IMR-90 (cell line): ENCODE data around the gene HENMT1. TPM values are rescaled to one million over a fixed set of nuclear protein-coding genes. Genes with fewer than 3 reads are reported as not detected.
A peak's percentile ranks its signal among the peaks of the same experiment; 100 is the strongest.

Source experiments
- ATAC-seq: fragments of 200-7000 bp; cut with Tn5 transposase; 2 replicates; pipeline ENCODE4 v1.9.1; 2020; ENCODE audit warnings: low read depth, mild to moderate bottlenecking, moderate library complexity
- BruUV-seq: library from RNA; stranded (reverse); fragments of 400-500 nt; replicated peaks from 2 replicates; lab custom pipeline; 2021; lab: Mats Ljungman, UMichigan
- CTCF ChIA-PET: fragments of 300-600 bp; formaldehyde crosslinking; extraction: SDS; loops from one replicate; lab custom pipeline; 2021; ENCODE audit warnings: antibody characterized with exemption; lab: Yijun Ruan, JAX
- POLR2A ChIA-PET: fragments of 300-600 bp; sonication (Branson Sonifier 250); formaldehyde crosslinking; loops from one replicate; lab custom pipeline; 2022; ENCODE audit warnings: antibody characterized with exemption; ENCODE audit not compliant: unreplicated experiment; lab: Charles Lee
- DNase-seq: peaks from one replicate; pipeline ENCODE4 v3.0.0; 2013
- H2AFZ ChIP-seq: replicated peaks from 2 replicates; pipeline ENCODE3; 2013; ENCODE audit warnings: low read length, mild to moderate bottlenecking; ENCODE audit not compliant: poor library complexity
- H2AK5ac ChIP-seq: 2 replicates; pipeline ENCODE4 v1.6.1; 2013; ENCODE audit warnings: low read depth, low read length, inconsistent platforms
- H2AK9ac ChIP-seq: replicated peaks from 2 replicates; pipeline ENCODE3; 2013; ENCODE audit warnings: mild to moderate bottlenecking, low read depth, low read length, moderate library complexity; ENCODE audit not compliant: poor library complexity
- H2BK120ac ChIP-seq: 2 replicates; pipeline ENCODE4 v1.6.1; 2013; ENCODE audit warnings: low read depth, low read length, inconsistent platforms
- H2BK15ac ChIP-seq: 3 replicates; pipeline ENCODE4 v1.6.1; 2013; ENCODE audit warnings: low read depth, low read length, inconsistent platforms
- H2BK20ac ChIP-seq: 2 replicates; pipeline ENCODE4 v1.6.1; 2013; ENCODE audit warnings: low read depth, mild to moderate bottlenecking, inconsistent platforms, low read length, moderate library complexity
- H2BK5ac ChIP-seq: 2 replicates; pipeline ENCODE4 v1.6.1; 2013; ENCODE audit warnings: mild to moderate bottlenecking, low read depth, low read length, inconsistent platforms; ENCODE audit not compliant: poor library complexity, severe bottlenecking
- H3K14ac ChIP-seq: replicated peaks from 2 replicates; pipeline ENCODE4 v1.6.1; 2013; ENCODE audit warnings: low read depth, low read length, inconsistent platforms
- H3K18ac ChIP-seq: 2 replicates; pipeline ENCODE4 v1.6.1; 2013; ENCODE audit warnings: low read depth, low read length, control low read depth
- H3K23ac ChIP-seq: 2 replicates; pipeline ENCODE4 v1.6.1; 2013; ENCODE audit warnings: low read depth, low read length, inconsistent platforms
- H3K27ac ChIP-seq: 2 replicates; pipeline ENCODE4 v1.5.1; 2013; ENCODE audit warnings: mild to moderate bottlenecking, control low read depth, low read length; ENCODE audit not compliant: insufficient read depth
- H3K27me3 ChIP-seq: 2 replicates; pipeline ENCODE4 v1.6.1; 2013; ENCODE audit warnings: low read length; ENCODE audit not compliant: control insufficient read depth, insufficient read depth
- H3K36me3 ChIP-seq: 2 replicates; pipeline ENCODE4 v1.6.1; 2013; ENCODE audit warnings: low read length, mixed read lengths; ENCODE audit not compliant: control insufficient read depth, insufficient read depth
- H3K4ac ChIP-seq: 2 replicates; pipeline ENCODE4 v1.6.1; 2013; ENCODE audit warnings: low read depth, low read length, inconsistent platforms
- H3K4me1 ChIP-seq: 2 replicates; pipeline ENCODE4 v1.6.1; 2013; ENCODE audit warnings: low read length, mixed read lengths; ENCODE audit not compliant: control insufficient read depth, insufficient read depth
- H3K4me2 ChIP-seq: 2 replicates; pipeline ENCODE4 v1.6.1; 2013; ENCODE audit warnings: low read depth, mild to moderate bottlenecking, control low read depth, low read length, moderate library complexity
- H3K4me3 ChIP-seq: 2 replicates; pipeline ENCODE4 v1.5.1; 2013; ENCODE audit warnings: low read depth, mild to moderate bottlenecking, control low read depth, low read length, moderate library complexity; ENCODE audit not compliant: insufficient read depth
- H3K56ac ChIP-seq: 2 replicates; pipeline ENCODE4 v1.6.1; 2013; ENCODE audit warnings: low read length, inconsistent platforms; ENCODE audit not compliant: insufficient read depth; ENCODE audit errors: extremely low read depth
- H3K79me1 ChIP-seq, 2 experiments: 2 replicates each; pipeline ENCODE4 v1.6.1; 2013; ENCODE audit warnings: low read length in 2 of 2, inconsistent platforms in 1 of 2, low read depth in 1 of 2
- H3K9ac ChIP-seq: 2 replicates; pipeline ENCODE4 v1.6.1; 2013; ENCODE audit warnings: low read depth, low read length, control low read depth
- H3K9me1 ChIP-seq: 2 replicates; pipeline ENCODE4 v1.6.1; 2013; ENCODE audit warnings: low read length, inconsistent platforms; ENCODE audit not compliant: insufficient read depth
- H3K9me3 ChIP-seq: 2 replicates; pipeline ENCODE4 v1.6.1; 2013; ENCODE audit warnings: low read length; ENCODE audit not compliant: control insufficient read depth, insufficient read depth
- H4K20me1 ChIP-seq: 2 replicates; pipeline ENCODE4 v1.6.1; 2013; ENCODE audit warnings: low read length, inconsistent platforms; ENCODE audit not compliant: insufficient read depth
- H4K5ac ChIP-seq: 2 replicates; pipeline ENCODE4 v1.6.1; 2013; ENCODE audit warnings: mild to moderate bottlenecking, low read depth, low read length, control low read depth
- H4K8ac ChIP-seq, 2 experiments: 2 replicates each; pipeline ENCODE4 v1.6.1; 2013; ENCODE audit warnings: low read depth in 2 of 2, low read length in 2 of 2, control low read depth in 1 of 2, inconsistent platforms in 1 of 2
- H4K91ac ChIP-seq: 2 replicates; pipeline ENCODE4 v1.6.1; 2013; ENCODE audit warnings: low read depth, low read length, inconsistent platforms; ENCODE audit not compliant: insufficient read depth
- CEBPB ChIP-seq: IDR thresholded peaks from 2 replicates; pipeline ENCODE4 v1.6.1; 2012; ENCODE audit warnings: low read depth, low read length, improper control_type of control experiment
- CHD1 ChIP-seq: IDR thresholded peaks from 2 replicates; pipeline ENCODE4 v1.6.1; 2012; ENCODE audit warnings: low read depth, low read length, improper control_type of control experiment
- WGBS, 2 experiments: methylation state at CpG; one replicate each; pipeline versions ENCODE4 v1.1.5 to v1.1.7; 2013; ENCODE audit warnings: missing lambda C conversion rate in 2 of 2; ENCODE audit not compliant: insufficient read length in 1 of 2; ENCODE audit errors: extremely low coverage in 2 of 2; 5-methylcytosine and 5-hydroxymethylcytosine counted together
- dilution Hi-C: fragments of 300-500 bp; cut with HindIII; formaldehyde crosslinking; loops from one replicate; pipeline ENCODE4 v1.14.3; 2018; ENCODE audit warnings: low sequenced_read_pairs; ENCODE audit not compliant: unreplicated experiment
- in situ Hi-C: fragments of 300-500 bp; cut with MboI; formaldehyde crosslinking; loops from 3 replicates; pipeline ENCODE4 v1.14.3; 2019; ENCODE audit warnings: low sequenced_read_pairs, inconsistent platforms, mixed read lengths
- intact Hi-C: fragments of 100-400 bp; cut with micrococcal nuclease; formaldehyde crosslinking; loops from 2 replicates; pipeline ENCODE4 v1.10.0; 2022
- polyA plus RNA-seq, 3 experiments: library from polyadenylated mRNA; depleted of rRNA; stranded (reverse); fragments of >200 nt; gene quantifications; 2 replicates each; pipeline ENCODE4 v1.2.3, GENCODE V29; 2012; ENCODE audit warnings: low replicate concordance in 1 of 3
- total RNA-seq: library from RNA; depleted of rRNA; stranded (reverse); fragments of >200 nt; gene quantifications from 2 replicates; pipeline ENCODE4 v1.2.3, GENCODE V29; 2012

Gene HENMT1
- total and polyA plus RNA-seq, 2 of the 4 experiments (the other 2 are of a cell fraction), result 0.54 to 0.67 TPM

DNA sequence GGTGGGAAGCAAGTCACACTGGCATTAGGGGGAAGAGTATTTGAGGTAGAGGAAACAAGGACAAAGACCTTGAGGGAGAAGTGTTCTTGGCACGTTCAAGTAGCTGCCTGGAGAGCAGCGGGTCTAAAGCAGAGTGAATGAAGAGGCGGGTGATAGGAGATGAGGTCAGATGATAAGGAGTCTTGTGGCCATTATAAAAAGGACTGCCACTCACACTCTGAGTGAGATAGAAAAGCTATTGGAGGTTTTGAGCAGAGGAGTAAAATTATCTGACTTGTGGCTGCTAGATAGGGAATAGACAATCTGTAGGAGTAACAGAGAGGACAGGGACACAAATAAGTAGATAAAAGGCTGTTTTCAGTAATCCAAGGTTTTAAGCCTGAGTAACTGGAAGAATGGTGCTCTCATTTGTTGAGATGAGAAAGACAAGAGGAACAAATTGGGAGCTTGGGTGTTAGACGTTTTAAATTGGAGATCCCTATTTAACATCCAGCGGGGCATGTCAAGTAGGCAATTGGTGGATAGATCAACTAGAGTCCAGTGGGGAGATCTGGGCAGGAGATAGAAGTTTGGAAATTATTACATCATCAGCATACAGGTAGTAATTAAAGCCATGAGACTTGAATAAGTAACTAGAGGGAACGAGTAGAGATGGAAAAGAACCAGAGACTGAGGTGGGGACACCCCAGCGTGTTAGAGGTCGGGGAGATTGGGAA is 43.7 kb downstream of the HENMT1 start:
- no peak overlapping the region for H3K56ac ChIP-seq
- no peaks in the 10 kb centered on the region for H4K20me1 ChIP-seq
- no peak overlapping the region for H2AFZ ChIP-seq
- H2BK20ac ChIP-seq, result no peak overlapping the region
- ChIA-PET POLR2A (no interaction called here), CTCF (no interaction called here)
- WGBS, 2 experiments, result 85% methylated on average over 4 of the region's 8 CpGs; no CpG with 5 or more reads in 1 of the 2 experiments
- no peaks in the 10 kb centered on the region for H3K9me3 ChIP-seq
- 0 out of 2 replicates have a peak, but pooled peaks cover 1% of the 10 kb centered on the region for H3K36me3 ChIP-seq
- H3K27ac ChIP-seq, result no peak overlapping the region
- DNase-seq, result no peak
- BruUV-seq, result no TSS peak
- H3K4me3 ChIP-seq, result no peak overlapping the region
- no peak overlapping the region for H4K91ac ChIP-seq
- intact Hi-C loops (no loop called here), dilution Hi-C loops (no loop called here), in situ Hi-C loops (no loop called here)
- H3K9me1 ChIP-seq, result no peaks in the 10 kb centered on the region
- H3K18ac ChIP-seq, result no peak overlapping the region
- H3K14ac ChIP-seq, result no peak overlapping the region
- no peaks in the 10 kb centered on the region for H3K79me1 ChIP-seq
- H3K9ac ChIP-seq, result no peak overlapping the region
- H2BK15ac ChIP-seq, result no peak overlapping the region
- no peak overlapping the region for H3K4me2 ChIP-seq
- no peak overlapping the region for H2BK120ac ChIP-seq
- TF ChIP-seq CHD1 (no peak), CEBPB (0 out of 2 replicates have a peak, but pooled peaks have one; percentile 3)
- no peak overlapping the region for H3K23ac ChIP-seq
- H4K5ac ChIP-seq, result no peak overlapping the region
- ATAC-seq, result no peak
- H2AK5ac ChIP-seq, result no peak overlapping the region
- no peaks in the 10 kb centered on the region for H3K27me3 ChIP-seq
- H3K4me1 ChIP-seq, result no peaks in the 10 kb centered on the region
- H2BK5ac ChIP-seq, result no peak overlapping the region
- H4K8ac ChIP-seq, result no peak overlapping the region
- H2AK9ac ChIP-seq, result no peak overlapping the region
- no peak overlapping the region for H3K4ac ChIP-seq
